HUES48 (cell line): Measurements from ENCODE around the gene RAD51B.

Experiments used
- H3K27ac ChIP-seq: one replicate; pipeline ENCODE4 v1.7.0; 2013; ENCODE audit warnings: low read depth, low read length, inconsistent platforms
- H3K27me3 ChIP-seq: 2 replicates; pipeline ENCODE4 v1.6.1; 2013; ENCODE audit warnings: mild to moderate bottlenecking, low read length; ENCODE audit not compliant: control insufficient read depth, insufficient read depth
- H3K36me3 ChIP-seq: 2 replicates; pipeline ENCODE4 v1.6.1; 2013; ENCODE audit warnings: low read length; ENCODE audit not compliant: control insufficient read depth, insufficient read depth
- H3K4me1 ChIP-seq: 2 replicates; pipeline ENCODE4 v1.6.1; 2013; ENCODE audit warnings: mild to moderate bottlenecking, low read length; ENCODE audit not compliant: control insufficient read depth, insufficient read depth
- H3K4me3 ChIP-seq: 2 replicates; pipeline ENCODE4 v1.5.1; 2013; ENCODE audit warnings: mild to moderate bottlenecking, low read depth, low read length
- H3K9ac ChIP-seq: 2 replicates; pipeline ENCODE4 v1.6.1; 2013; ENCODE audit warnings: mild to moderate bottlenecking, low read depth, low read length, moderate library complexity
- H3K9me3 ChIP-seq: 2 replicates; pipeline ENCODE4 v1.6.1; 2013; ENCODE audit warnings: low read length; ENCODE audit not compliant: control insufficient read depth, insufficient read depth

RAD51B gene

DNA sequence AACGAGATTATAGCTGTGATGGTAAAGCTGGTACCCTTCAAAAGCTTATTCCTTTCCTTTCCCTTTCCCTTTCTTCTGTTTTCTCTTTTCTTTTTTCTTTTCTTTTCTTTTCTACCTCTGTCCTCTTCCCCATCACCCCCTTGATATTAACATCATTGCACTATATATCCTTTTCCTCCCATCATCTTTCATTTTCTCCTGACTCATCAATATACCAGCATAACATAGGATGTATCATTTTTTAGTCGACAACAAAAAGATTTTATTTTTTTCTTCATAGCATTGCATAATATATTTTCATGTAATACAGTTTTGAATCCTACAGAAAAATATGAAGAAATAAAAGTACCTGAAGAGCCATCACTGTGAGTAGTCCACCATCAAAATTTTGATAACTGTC, 230.6 kb downstream of the RAD51B start:
- Histone ChIP-seq H3K4me1 (no peaks in the 10 kb centered on the region), H3K27me3 (no peaks in the 10 kb centered on the region), H3K9ac (no peak overlapping the region), H3K27ac (no peak overlapping the region), H3K4me3 (no peak overlapping the region), H3K9me3 (no peaks in the 10 kb centered on the region), H3K36me3 (no peaks in the 10 kb centered on the region)

DNA sequence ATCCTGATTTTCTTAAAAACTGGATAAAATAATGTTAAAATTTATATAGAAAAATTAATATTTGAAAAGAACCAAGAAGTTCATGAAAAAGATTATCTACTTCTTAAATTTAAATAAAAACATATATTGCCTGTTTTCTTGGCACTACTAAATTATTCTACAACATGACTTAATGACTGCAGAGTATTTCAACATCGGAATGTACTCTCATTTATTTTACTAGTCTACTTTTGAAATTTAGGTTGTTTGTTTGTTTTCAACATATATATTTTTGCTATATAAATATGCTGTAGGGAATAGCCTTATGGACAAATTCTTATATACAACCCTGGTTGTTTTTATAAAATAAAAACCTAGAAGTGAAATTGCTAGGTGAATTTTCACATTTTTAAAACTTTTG, 231.6 kb downstream of the RAD51B start:
- H3K27me3 ChIP-seq = no peaks in the 10 kb centered on the region
- no peak overlapping the region for H3K4me3 ChIP-seq
- no peaks in the 10 kb centered on the region for H3K9me3 ChIP-seq
- H3K36me3 ChIP-seq = no peaks in the 10 kb centered on the region
- no peak overlapping the region for H3K9ac ChIP-seq
- no peak overlapping the region for H3K27ac ChIP-seq
- H3K4me1 ChIP-seq = no peaks in the 10 kb centered on the region

GRCh38 chr14:68060198-68060597, 240.6 kb downstream of the RAD51B start:
- no peak overlapping the region for H3K4me3 ChIP-seq
- no peaks in the 10 kb centered on the region for H3K27me3 ChIP-seq
- no peak overlapping the region for H3K9ac ChIP-seq
- H3K36me3 ChIP-seq = no peaks in the 10 kb centered on the region
- H3K4me1 ChIP-seq = 0 out of 2 replicates have a peak, but pooled peaks cover 4% of the 10 kb centered on the region
- H3K9me3 ChIP-seq = no peaks in the 10 kb centered on the region
- no peak overlapping the region for H3K27ac ChIP-seq

DNA sequence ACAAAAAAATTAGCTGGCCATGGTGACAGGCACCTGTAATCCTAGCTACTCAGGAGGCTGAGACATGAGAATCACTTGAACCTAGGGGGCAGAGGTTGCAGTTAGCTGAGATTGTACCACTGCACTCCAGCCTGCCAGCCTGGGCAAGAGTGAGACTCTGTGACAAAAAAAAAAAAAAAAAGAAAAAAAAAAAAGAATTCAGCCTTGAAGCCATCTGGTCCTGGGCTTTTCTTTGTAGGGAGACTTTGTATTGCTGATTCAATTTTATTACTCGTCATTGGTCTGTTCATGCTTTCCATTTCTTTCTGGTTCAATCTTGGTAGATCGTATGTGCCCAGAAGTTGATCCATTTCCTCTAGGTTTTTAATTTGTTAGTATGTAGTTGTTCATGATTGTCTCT, 243.1 kb downstream of the RAD51B start:
- Histone ChIP-seq H3K4me1 (0 out of 2 replicates have a peak, but pooled peaks cover 4% of the 10 kb centered on the region), H3K9me3 (no peaks in the 10 kb centered on the region), H3K36me3 (no peaks in the 10 kb centered on the region), H3K27me3 (no peaks in the 10 kb centered on the region), H3K4me3 (no peak overlapping the region), H3K9ac (no peak overlapping the region), H3K27ac (no peak overlapping the region)

DNA sequence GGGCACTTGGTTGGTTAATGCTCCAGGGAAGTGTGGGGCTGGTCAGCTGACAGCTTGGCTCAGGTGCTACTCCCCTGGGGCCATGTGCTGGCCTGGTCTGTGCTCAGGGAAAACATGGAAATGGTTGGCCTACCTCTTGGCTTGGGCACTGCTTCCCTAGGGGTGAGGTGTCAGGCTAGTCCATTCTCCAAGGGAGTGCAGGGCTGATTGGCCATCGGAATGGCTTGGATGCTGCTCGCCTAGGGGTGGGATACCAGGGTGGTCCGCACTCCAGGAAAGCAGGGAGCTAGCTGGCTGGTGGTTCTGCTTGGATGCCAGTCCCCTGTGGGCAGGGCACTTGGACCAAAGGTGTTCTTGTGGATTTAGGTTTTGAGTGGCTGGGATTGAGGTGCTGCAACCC, 245.7 kb downstream of the RAD51B start:
- Histone ChIP-seq H3K27me3 (no peaks in the 10 kb centered on the region), H3K9me3 (no peaks in the 10 kb centered on the region), H3K4me1 (no peaks in the 10 kb centered on the region), H3K9ac (no peak overlapping the region), H3K27ac (no peak overlapping the region), H3K36me3 (no peaks in the 10 kb centered on the region), H3K4me3 (no peak overlapping the region)

GRCh38 chr14:68074765-68075381, 255.3 kb downstream of the RAD51B start:
- no peak overlapping the region for H3K9ac ChIP-seq
- no peaks in the 10 kb centered on the region for H3K36me3 ChIP-seq
- H3K4me1 ChIP-seq = peaks cover 17% of the 10 kb centered on the region
- no peak overlapping the region for H3K27ac ChIP-seq
- H3K27me3 ChIP-seq = no peaks in the 10 kb centered on the region
- H3K9me3 ChIP-seq = no peaks in the 10 kb centered on the region
- H3K4me3 ChIP-seq = no peak overlapping the region

DNA sequence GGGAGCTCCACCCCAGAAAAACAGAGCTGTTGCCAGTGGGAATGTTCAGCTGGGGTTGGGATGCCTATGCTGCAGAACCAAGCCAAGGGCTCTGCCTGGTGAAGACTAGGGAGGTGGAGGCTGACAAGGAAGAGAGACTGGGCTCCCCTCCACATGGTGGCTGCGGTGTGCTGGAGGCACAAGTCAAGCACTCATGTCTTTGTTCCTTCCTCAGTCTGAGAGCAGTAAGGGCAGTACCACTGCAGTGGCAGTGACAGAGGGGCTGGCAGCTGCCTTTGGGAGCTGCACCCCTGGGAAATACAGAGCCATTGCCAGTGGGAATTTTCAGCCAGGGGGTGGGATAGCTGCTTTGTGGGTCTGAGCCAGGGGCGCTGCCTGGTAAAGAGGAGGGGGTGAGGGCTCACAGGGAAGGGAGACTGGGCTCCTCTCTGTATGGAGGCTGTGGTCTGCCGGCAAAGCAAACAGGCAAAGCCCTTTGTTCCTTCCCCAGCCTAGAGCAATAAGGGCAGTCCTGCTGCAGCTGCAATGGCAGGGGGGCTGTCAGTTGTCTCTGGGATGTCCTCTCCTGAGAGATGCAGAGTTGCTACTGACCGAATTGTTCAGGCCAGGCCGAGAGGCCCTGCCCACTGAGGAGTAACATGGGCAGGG, 255.9 kb downstream of the RAD51B start:
- H3K27me3 ChIP-seq = no peaks in the 10 kb centered on the region
- H3K36me3 ChIP-seq = no peaks in the 10 kb centered on the region
- H3K9ac ChIP-seq = no peak overlapping the region
- no peak overlapping the region for H3K4me3 ChIP-seq
- no peaks in the 10 kb centered on the region for H3K9me3 ChIP-seq
- peaks cover 23% of the 10 kb centered on the region for H3K4me1 ChIP-seq
- H3K27ac ChIP-seq = no peak overlapping the region

GRCh38 chr14:68076451-68076850, 256.9 kb downstream of the RAD51B start:
- Histone ChIP-seq H3K9ac (no peak overlapping the region), H3K4me1 (peaks cover 25% of the 10 kb centered on the region), H3K4me3 (no peak overlapping the region), H3K36me3 (no peaks in the 10 kb centered on the region), H3K27ac (no peak overlapping the region), H3K27me3 (no peaks in the 10 kb centered on the region), H3K9me3 (no peaks in the 10 kb centered on the region)

- no peaks in the 10 kb centered on the region for H3K9me3 ChIP-seq
- peaks cover 21% of the 10 kb centered on the region for H3K4me1 ChIP-seq
- no peaks in the 10 kb centered on the region for H3K27me3 ChIP-seq
- no peak overlapping the region for H3K9ac ChIP-seq
- no peak overlapping the region for H3K4me3 ChIP-seq
- no peak overlapping the region for H3K27ac ChIP-seq
- H3K36me3 ChIP-seq = no peaks in the 10 kb centered on the region
These were observed 260.5 kb downstream of the RAD51B start for GRCh38 chr14:68079941-68080697.

DNA sequence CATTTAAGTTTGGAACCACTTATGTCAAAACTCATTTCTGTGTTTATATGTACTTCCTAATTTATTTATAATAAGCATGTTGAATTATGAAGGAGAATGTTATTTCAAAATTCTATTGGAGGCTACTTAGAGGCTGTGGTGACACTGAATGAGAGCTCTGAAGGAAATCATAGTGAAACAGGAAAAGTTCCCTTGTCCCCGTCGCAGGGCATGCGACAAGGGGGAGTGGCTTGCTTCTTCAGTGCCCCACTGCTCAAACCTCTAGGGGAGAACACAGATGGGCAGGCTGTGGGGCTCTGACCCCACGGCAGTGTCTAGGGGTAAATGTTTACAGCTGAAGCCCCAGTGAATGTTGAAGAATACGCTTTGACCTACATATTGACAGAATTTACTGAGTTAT, 261.9 kb downstream of the RAD51B start:
- Histone ChIP-seq H3K27ac (no peak overlapping the region), H3K9me3 (no peaks in the 10 kb centered on the region), H3K36me3 (no peaks in the 10 kb centered on the region), H3K9ac (no peak overlapping the region), H3K27me3 (no peaks in the 10 kb centered on the region), H3K4me3 (no peak overlapping the region), H3K4me1 (peaks cover 22% of the 10 kb centered on the region)

DNA sequence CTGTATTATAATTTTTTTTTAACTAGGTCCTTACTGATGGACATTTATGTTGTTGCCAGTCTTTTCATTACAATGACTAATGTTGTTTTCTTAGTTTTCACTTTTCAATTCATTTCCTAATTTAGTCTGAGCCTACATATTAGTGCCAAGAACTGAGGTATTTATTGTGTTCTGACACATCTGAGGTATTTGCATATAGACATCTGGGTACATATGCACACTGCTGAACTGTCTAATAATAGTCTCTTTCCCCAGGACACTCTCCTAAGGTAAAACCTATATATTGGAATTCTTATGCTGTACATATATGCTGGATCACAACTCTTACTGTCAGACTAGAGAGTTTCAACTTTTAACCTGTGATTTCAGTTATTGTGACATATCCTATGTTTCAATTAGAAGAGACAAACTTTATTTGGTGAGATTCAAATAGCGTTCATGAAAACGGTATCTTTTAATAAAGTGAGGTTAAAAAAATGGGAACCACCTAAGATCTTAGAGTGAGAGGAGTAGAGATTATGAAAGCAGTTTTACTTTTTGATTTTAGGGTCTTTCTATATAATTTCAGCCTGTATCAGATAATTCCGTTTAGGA, 263.2 kb downstream of the RAD51B start:
- Histone ChIP-seq H3K27me3 (no peaks in the 10 kb centered on the region), H3K9me3 (no peaks in the 10 kb centered on the region), H3K9ac (no peak overlapping the region), H3K36me3 (no peaks in the 10 kb centered on the region), H3K4me1 (peaks cover 22% of the 10 kb centered on the region), H3K4me3 (no peak overlapping the region), H3K27ac (no peak overlapping the region)
